K562 (cell line): ENCODE results near the gene ID1.
"Not testable (repeated sequence)": the region's sequence is repeated elsewhere in the genome, so short reads cannot be mapped to it uniquely, and the experiment has no call there.

Source experiments
- CTCF ChIP-seq, 3 experiments: IDR thresholded peaks in 2 of 3; conservative IDR thresholded peaks in 1 of 3; 2 replicates each; pipeline ENCODE4 v1.5.1; 2011 to 2012; ENCODE audit warnings: low read length in 3 of 3, mild to moderate bottlenecking in 3 of 3, control low read depth in 2 of 3, improper control_type of control experiment in 1 of 3, inconsistent platforms in 1 of 3, low read depth in 1 of 3, mixed read lengths in 1 of 3, moderate library complexity in 1 of 3; ENCODE audit not compliant: insufficient read depth in 2 of 3
- HNRNPUL1 ChIP-seq: fragments of 200-400 bp; formaldehyde crosslinking; IDR thresholded peaks from 2 replicates; pipeline ENCODE4 v1.6.1; 2017; ENCODE audit warnings: low read length
- KLF13 ChIP-seq: fragments of 450-650 bp; IDR thresholded peaks from 2 replicates; pipeline ENCODE4 v1.6.1; 2016; ENCODE audit warnings: missing genetic modification characterization, low read depth, mild to moderate bottlenecking, missing compliant biosample characterization, moderate library complexity, borderline replicate concordance
- NR3C1 ChIP-seq: sonication (generic); formaldehyde crosslinking; IDR thresholded peaks from 2 replicates; pipeline ENCODE4 v1.8.1; 2022; ENCODE audit warnings: missing genetic modification reagents
- POLR2A ChIP-seq: fragments of 450-650 bp; conservative IDR thresholded peaks from 2 replicates; pipeline ENCODE4 v1.6.1; 2016
- SP2 ChIP-seq: IDR thresholded peaks from 2 replicates; pipeline ENCODE4 v1.6.1; 2011; ENCODE audit warnings: mild to moderate bottlenecking, low read depth, low read length, moderate library complexity; ENCODE audit not compliant: poor library complexity, severe bottlenecking; ENCODE audit errors: extremely low read depth
- ZZZ3 ChIP-seq: fragments of 450-650 bp; IDR thresholded peaks from 2 replicates; pipeline ENCODE4 v1.6.1; 2016; ENCODE audit warnings: antibody characterized with exemption, mild to moderate bottlenecking, moderate library complexity
- TF ChIP-seq, protein P1 (sequence below), 2 experiments: fragments of 450-650 bp; IDR thresholded peaks; 2 replicates each; pipeline ENCODE4 v1.6.1; 2016
- TF ChIP-seq, protein P2 (sequence below): sonication (generic); formaldehyde crosslinking; IDR thresholded peaks from 2 replicates; pipeline ENCODE4 v1.5.0; 2020; ENCODE audit warnings: missing genetic modification reagents

GRCh38 chr20:31612271-31612640, 7.2 kb downstream of the ID1 start:
- TF ChIP-seq HNRNPUL1; ZZZ3; SP2; POLR2A; NR3C1 (CRISPR knock-in tag); CTCF (IDR thresholded peaks at IDR 0.05 in 2 of 3, conservative IDR thresholded peaks at IDR 0.05 in 1 of 3; ENCODE audit: insufficient read depth in 2 of 3, low read depth in 1 of 3, low read length in 3 of 3); KLF13: not testable (repeated sequence)
- TF ChIP-seq, protein P1, sequence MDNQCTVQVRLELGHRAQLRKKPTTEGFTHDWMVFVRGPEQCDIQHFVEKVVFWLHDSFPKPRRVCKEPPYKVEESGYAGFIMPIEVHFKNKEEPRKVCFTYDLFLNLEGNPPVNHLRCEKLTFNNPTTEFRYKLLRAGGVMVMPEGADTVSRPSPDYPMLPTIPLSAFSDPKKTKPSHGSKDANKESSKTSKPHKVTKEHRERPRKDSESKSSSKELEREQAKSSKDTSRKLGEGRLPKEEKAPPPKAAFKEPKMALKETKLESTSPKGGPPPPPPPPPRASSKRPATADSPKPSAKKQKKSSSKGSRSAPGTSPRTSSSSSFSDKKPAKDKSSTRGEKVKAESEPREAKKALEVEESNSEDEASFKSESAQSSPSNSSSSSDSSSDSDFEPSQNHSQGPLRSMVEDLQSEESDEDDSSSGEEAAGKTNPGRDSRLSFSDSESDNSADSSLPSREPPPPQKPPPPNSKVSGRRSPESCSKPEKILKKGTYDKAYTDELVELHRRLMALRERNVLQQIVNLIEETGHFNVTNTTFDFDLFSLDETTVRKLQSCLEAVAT (IDR thresholded peaks at IDR 0.05): not testable (repeated sequence)
- TF ChIP-seq, protein P2, sequence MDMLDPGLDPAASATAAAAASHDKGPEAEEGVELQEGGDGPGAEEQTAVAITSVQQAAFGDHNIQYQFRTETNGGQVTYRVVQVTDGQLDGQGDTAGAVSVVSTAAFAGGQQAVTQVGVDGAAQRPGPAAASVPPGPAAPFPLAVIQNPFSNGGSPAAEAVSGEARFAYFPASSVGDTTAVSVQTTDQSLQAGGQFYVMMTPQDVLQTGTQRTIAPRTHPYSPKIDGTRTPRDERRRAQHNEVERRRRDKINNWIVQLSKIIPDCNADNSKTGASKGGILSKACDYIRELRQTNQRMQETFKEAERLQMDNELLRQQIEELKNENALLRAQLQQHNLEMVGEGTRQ: not testable (repeated sequence)
